ENCODE data around the gene LHFPL2. TPM values are rescaled to one million over a fixed set of nuclear protein-coding genes. Genes with fewer than 3 reads are reported as not detected.
"Not testable (repeated sequence)": the region's sequence is repeated elsewhere in the genome, so short reads cannot be mapped to it uniquely, and the experiment has no call there.

The LHFPL2 gene
- total and polyA plus RNA-seq, 10 donors: 4.8 to 14.6 (median 9.3) TPM

DNA sequence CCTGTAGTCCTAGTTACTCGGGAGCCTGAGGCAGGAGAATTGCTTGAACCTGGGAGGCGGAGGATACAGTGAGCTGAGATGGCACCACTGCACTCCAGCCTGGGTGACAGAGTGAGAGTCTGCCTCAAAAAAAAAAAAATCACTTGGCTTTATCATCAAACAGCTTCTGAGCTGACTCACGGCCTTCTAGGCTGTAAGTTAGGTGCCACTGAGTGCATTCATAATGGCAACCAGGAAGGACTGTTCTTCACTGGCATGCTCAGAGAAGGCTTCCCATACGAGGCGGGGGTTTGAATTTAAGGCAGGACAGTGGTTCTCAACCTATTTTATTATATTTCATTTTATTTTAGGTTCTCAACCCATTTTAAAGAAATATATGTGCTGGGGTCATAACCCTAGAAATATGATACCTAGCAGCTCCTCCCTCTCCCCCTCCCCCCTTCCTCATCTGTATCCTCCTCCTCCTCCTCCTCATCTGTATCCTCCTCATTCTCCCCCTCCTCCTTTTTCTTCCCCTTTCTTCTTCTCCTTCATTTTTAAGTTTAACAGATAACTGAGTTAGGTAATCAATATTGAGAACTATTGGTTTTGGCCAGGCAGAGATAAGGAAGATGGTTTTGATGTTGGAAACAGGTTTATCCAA is 19.0 kb upstream of the LHFPL2 start:
- 88 to 94% (median 90%) methylated on average over 5 of the region's 5 CpGs for WGBS, 5 donors
- H3K4me1 ChIP-seq: no peaks in the 10 kb centered on the region
- no peaks in the 10 kb centered on the region for H3K9me3 ChIP-seq
- no peak overlapping the region for H3K27ac ChIP-seq
- intact Hi-C loops (cut with DNase I; ENCODE audit: low total_unique reads): no loop called here
- H3K4me3 ChIP-seq: no peak overlapping the region
- TF ChIP-seq, protein P1, sequence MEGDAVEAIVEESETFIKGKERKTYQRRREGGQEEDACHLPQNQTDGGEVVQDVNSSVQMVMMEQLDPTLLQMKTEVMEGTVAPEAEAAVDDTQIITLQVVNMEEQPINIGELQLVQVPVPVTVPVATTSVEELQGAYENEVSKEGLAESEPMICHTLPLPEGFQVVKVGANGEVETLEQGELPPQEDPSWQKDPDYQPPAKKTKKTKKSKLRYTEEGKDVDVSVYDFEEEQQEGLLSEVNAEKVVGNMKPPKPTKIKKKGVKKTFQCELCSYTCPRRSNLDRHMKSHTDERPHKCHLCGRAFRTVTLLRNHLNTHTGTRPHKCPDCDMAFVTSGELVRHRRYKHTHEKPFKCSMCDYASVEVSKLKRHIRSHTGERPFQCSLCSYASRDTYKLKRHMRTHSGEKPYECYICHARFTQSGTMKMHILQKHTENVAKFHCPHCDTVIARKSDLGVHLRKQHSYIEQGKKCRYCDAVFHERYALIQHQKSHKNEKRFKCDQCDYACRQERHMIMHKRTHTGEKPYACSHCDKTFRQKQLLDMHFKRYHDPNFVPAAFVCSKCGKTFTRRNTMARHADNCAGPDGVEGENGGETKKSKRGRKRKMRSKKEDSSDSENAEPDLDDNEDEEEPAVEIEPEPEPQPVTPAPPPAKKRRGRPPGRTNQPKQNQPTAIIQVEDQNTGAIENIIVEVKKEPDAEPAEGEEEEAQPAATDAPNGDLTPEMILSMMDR (IDR thresholded peaks at IDR 0.05 in 8 of 11, conservative IDR thresholded peaks at IDR 0.05 in 3 of 11): no peak
- TF ChIP-seq POLR2A (IDR thresholded peaks at IDR 0.05) (no peak), POLR2AphosphoS5 (IDR thresholded peaks at IDR 0.05) (no peak)
- no peaks in the 10 kb centered on the region for H3K36me3 ChIP-seq
- DNase-seq: no peak
- H3K27me3 ChIP-seq (replicated peaks in 1 of 7): no peaks in the 10 kb centered on the region

DNA sequence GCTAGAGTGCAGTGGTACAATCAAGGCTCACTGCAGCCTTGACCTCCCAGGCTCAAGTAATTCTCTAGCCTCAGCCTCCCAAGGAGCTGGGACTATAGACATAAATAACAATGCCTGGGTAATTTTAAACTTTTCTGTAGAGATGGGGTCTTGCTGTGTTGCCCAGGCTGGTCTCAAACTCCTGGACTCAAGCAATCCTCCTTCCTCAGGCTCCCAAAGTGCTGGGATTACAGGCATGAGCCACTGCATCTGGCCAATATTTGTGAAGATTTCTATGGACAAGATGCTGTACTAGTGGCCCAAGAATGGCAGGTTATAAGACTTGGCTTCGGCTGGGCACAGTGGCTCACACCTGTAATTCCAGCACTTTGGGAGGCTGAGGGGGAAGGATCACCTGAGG is 18.4 kb upstream of the LHFPL2 start:
- intact Hi-C loops (cut with DNase I; ENCODE audit: low total_unique reads): not testable (repeated sequence)
- 67 to 100% (median 90%) methylated on average over 1 of the region's 1 CpG for WGBS, 5 donors

DNA sequence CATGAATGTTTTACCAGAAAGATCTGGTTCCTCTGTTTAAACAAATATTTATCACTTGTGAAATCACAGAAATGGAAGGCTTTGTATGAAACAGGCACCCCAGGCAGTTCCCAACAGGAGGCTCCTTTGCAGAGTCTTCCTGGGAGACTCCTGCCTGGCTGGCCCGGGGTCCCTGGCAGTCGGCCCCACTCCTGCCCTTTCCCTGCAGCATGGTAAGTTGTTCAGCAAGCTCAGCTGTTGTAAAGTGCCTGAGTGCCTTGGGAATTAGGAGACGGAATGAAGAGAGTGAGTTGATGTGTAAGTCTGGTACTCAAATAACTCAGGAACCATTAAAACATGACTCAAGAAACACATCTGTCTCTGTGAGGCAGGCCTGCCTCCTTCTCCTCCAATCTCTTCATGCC is 17.5 kb upstream of the LHFPL2 start:
- Histone ChIP-seq H3K27ac (no peak overlapping the region), H3K9me3 (no peaks in the 10 kb centered on the region), H3K36me3 (no peaks in the 10 kb centered on the region), H3K4me1 (no peaks in the 10 kb centered on the region), H3K27me3 (replicated peaks in 1 of 7) (no peaks in the 10 kb centered on the region), H3K4me3 (no peak overlapping the region)
- no peak for DNase-seq
- intact Hi-C loops (cut with DNase I; ENCODE audit: low total_unique reads): no loop called here
- no peak for TF ChIP-seq POLR2A (IDR thresholded peaks at IDR 0.05)
- TF ChIP-seq, protein P1 (IDR thresholded peaks at IDR 0.05 in 8 of 11, conservative IDR thresholded peaks at IDR 0.05 in 3 of 11): no peak
- no peak for TF ChIP-seq POLR2AphosphoS5 (IDR thresholded peaks at IDR 0.05)
- 67 to 100% (median 83%) methylated on average over 3 of the region's 3 CpGs for WGBS, 5 donors

More for the DNA sequence above, 18.4 kb upstream of the LHFPL2 start:
- not testable (repeated sequence) for H3K27me3 ChIP-seq (replicated peaks in 1 of 7); H3K27ac ChIP-seq; H3K9me3 ChIP-seq; H3K4me3 ChIP-seq; DNase-seq; H3K4me1 ChIP-seq; H3K36me3 ChIP-seq

DNA sequence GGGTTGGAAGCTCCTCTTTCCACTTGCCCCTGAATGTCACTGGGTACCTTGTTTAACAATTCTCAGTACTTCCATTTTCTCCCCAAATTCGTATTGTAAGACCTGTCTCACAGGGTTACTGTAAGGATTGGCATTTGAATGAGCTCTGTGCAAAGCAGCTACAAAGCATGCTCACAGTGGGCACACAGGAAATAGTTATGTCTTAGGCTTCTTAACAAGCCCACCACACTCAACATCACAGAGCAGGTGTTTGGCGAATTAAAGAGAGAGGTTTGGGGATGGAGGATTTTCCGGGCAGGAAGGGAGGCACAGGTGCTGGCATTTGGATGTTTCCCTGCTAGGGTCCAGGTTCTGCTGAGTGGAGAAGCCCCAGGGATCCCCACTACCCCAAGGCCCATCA is 17.0 kb upstream of the LHFPL2 start:
- Histone ChIP-seq H3K4me1 (no peaks in the 10 kb centered on the region), H3K27ac (no peak overlapping the region), H3K9me3 (no peaks in the 10 kb centered on the region), H3K36me3 (no peaks in the 10 kb centered on the region), H3K4me3 (no peak overlapping the region), H3K27me3 (replicated peaks in 1 of 7) (no peaks in the 10 kb centered on the region)
- intact Hi-C loops (cut with DNase I; ENCODE audit: low total_unique reads): no loop called here
- no peak for DNase-seq
- TF ChIP-seq, protein P1 (IDR thresholded peaks at IDR 0.05 in 8 of 11, conservative IDR thresholded peaks at IDR 0.05 in 3 of 11): no peak
- no peak for TF ChIP-seq POLR2AphosphoS5 (IDR thresholded peaks at IDR 0.05)
- TF ChIP-seq POLR2A (IDR thresholded peaks at IDR 0.05): no peak
- WGBS, 5 donors: 80 to 96% (median 85%) methylated on average over 3 of the region's 3 CpGs

DNA sequence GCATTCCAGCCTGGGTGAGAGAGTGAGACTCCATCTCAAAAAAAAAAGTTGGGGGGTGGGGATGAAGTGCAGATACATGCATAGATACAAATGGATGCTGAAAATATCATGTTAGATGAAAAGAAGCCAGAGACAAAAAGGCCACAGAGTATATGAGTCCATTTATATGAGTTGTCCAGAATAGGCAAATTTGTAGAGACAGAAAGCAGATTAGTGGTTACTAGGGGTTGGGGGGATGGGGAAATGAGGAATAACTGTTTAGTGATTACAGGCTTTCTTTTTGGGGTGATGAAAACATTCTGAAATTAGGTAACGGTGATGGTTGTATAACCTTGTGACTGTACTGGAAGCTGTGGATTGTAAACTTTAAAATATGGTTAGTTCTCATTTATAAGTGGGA is 13.8 kb upstream of the LHFPL2 start:
- Histone ChIP-seq H3K36me3 (no peaks in the 10 kb centered on the region), H3K4me1 (no peaks in the 10 kb centered on the region), H3K27me3 (replicated peaks in 1 of 7) (no peaks in the 10 kb centered on the region), H3K9me3 (no peaks in the 10 kb centered on the region), H3K4me3 (no peak overlapping the region), H3K27ac (no peak overlapping the region)
- DNase-seq: no peak
- TF ChIP-seq, protein P1 (IDR thresholded peaks at IDR 0.05 in 8 of 11, conservative IDR thresholded peaks at IDR 0.05 in 3 of 11): no peak
- intact Hi-C loops (cut with DNase I; ENCODE audit: low total_unique reads): no loop called here
- 48 to 84% (median 72%) methylated on average over 1 of the region's 1 CpG for WGBS, 5 donors

Measured in spleen (tissue), 11 donors.